ENCODE results near the gene UGT1A10. TPM values are rescaled to one million over a fixed set of nuclear protein-coding genes. Genes with fewer than 3 reads are reported as not detected.

The UGT1A10 gene
- total and polyA plus RNA-seq, 2 of the 13 experiments (the other 11 are each of a cell fraction or from before 2014, with no cell fraction given): not detected

- Histone ChIP-seq H3K27me3 (ENCODE audit: control insufficient read depth in 1 of 2, insufficient read depth in 2 of 2, low read length in 2 of 2) (peaks cover 5 to 63% of the 10 kb centered on the region in 2 experiments; a peak in 3 of 5 replicates), H3K9me3 (ENCODE audit: low read length) (no peaks in the 10 kb centered on the region), H2AFZ (ENCODE audit: low read length) (no peak overlapping the region), H3K4me3 (replicated peaks in 1 of 3; ENCODE audit: insufficient read depth in 1 of 3, low read depth in 2 of 3, low read length in 3 of 3) (no peak overlapping the region), H3K27ac (ENCODE audit: extremely low read length, insufficient read depth, low read length) (no peak overlapping the region), H4K20me1 (ENCODE audit: insufficient read depth, low read length) (no peaks in the 10 kb centered on the region), H3K79me2 (ENCODE audit: insufficient read depth, low read length) (no peaks in the 10 kb centered on the region), H3K36me3 (replicated peaks in 1 of 2; ENCODE audit: control insufficient read depth in 1 of 2, insufficient read depth in 2 of 2, low read length in 2 of 2) (no peaks in the 10 kb centered on the region), H3K9ac (ENCODE audit: insufficient read depth, low read depth, low read length) (no peak overlapping the region), H3K4me2 (ENCODE audit: low read depth, low read length) (no peak overlapping the region), H3K4me1 (ENCODE audit: insufficient read depth, low read length) (peaks cover 14% of the 10 kb centered on the region; the same call in 1 of the 2 replicates)
- ChIA-PET POLR2A (no interaction called here), CTCF (ENCODE audit: low intra/inter-chr PET ratio, low total read pairs) (no interaction called here)
- in situ Hi-C loops (cut with HindIII; ENCODE audit: extremely low pct_ligation_motif_present, low pct_unique_long_range_greater_than_20kb) (no loop called here), intact Hi-C loops (cut with micrococcal nuclease; ENCODE audit: unreplicated experiment) (no loop called here)
- FAIRE-seq (no peak), DNase-seq (ENCODE audit: low spot score) (no peak), ATAC-seq (no peak)
- no TSS peak for BruUV-seq (replicated peaks)
- 70% methylated on average over 9 of the region's 9 CpGs for WGBS (ENCODE audit: low lambda C conversion rate)
- TF ChIP-seq ZEB1 (IDR thresholded peaks at IDR 0.05; ENCODE audit: insufficient replicate concordance, low read depth) (no peak), MIER2 (CRISPR knock-in tag; IDR thresholded peaks at IDR 0.05) (no peak), SOX13 (IDR thresholded peaks at IDR 0.05) (no peak), SOX13 (CRISPR knock-in tag; conservative IDR thresholded peaks at IDR 0.05 in 1 of 2, IDR thresholded peaks at IDR 0.05 in 1 of 2) (no peak), ZNF468 (CRISPR knock-in tag; IDR thresholded peaks at IDR 0.05) (no peak), ZMYM4 (CRISPR knock-in tag; IDR thresholded peaks at IDR 0.05) (no peak), ZNF747 (CRISPR knock-in tag; IDR thresholded peaks at IDR 0.05; ENCODE audit: borderline replicate concordance) (no peak), TSC22D2 (CRISPR knock-in tag; IDR thresholded peaks at IDR 0.05; ENCODE audit: borderline replicate concordance) (no peak), KAT7 (CRISPR knock-in tag; IDR thresholded peaks at IDR 0.05; ENCODE audit: borderline replicate concordance) (no peak), ARNT2 (CRISPR knock-in tag; IDR thresholded peaks at IDR 0.05; ENCODE audit: low read depth) (no peak), CENPT (CRISPR knock-in tag; IDR thresholded peaks at IDR 0.05; ENCODE audit: low read depth) (no peak), TBL1XR1 (IDR thresholded peaks at IDR 0.05; ENCODE audit: borderline replicate concordance, low read length, partially characterized antibody) (no peak), ZNF547 (CRISPR knock-in tag; IDR thresholded peaks at IDR 0.05) (no peak), ZNF30 (CRISPR knock-in tag; IDR thresholded peaks at IDR 0.05) (no peak), RBM39 (IDR thresholded peaks at IDR 0.05; ENCODE audit: low read depth, low read length, poor library complexity, severe bottlenecking) (no peak), GABPA (IDR thresholded peaks at IDR 0.05; ENCODE audit: low read depth, low read length) (no peak), GABPA (CRISPR knock-in tag; IDR thresholded peaks at IDR 0.05; ENCODE audit: low read depth) (no peak)
- TF ChIP-seq, protein P1, sequence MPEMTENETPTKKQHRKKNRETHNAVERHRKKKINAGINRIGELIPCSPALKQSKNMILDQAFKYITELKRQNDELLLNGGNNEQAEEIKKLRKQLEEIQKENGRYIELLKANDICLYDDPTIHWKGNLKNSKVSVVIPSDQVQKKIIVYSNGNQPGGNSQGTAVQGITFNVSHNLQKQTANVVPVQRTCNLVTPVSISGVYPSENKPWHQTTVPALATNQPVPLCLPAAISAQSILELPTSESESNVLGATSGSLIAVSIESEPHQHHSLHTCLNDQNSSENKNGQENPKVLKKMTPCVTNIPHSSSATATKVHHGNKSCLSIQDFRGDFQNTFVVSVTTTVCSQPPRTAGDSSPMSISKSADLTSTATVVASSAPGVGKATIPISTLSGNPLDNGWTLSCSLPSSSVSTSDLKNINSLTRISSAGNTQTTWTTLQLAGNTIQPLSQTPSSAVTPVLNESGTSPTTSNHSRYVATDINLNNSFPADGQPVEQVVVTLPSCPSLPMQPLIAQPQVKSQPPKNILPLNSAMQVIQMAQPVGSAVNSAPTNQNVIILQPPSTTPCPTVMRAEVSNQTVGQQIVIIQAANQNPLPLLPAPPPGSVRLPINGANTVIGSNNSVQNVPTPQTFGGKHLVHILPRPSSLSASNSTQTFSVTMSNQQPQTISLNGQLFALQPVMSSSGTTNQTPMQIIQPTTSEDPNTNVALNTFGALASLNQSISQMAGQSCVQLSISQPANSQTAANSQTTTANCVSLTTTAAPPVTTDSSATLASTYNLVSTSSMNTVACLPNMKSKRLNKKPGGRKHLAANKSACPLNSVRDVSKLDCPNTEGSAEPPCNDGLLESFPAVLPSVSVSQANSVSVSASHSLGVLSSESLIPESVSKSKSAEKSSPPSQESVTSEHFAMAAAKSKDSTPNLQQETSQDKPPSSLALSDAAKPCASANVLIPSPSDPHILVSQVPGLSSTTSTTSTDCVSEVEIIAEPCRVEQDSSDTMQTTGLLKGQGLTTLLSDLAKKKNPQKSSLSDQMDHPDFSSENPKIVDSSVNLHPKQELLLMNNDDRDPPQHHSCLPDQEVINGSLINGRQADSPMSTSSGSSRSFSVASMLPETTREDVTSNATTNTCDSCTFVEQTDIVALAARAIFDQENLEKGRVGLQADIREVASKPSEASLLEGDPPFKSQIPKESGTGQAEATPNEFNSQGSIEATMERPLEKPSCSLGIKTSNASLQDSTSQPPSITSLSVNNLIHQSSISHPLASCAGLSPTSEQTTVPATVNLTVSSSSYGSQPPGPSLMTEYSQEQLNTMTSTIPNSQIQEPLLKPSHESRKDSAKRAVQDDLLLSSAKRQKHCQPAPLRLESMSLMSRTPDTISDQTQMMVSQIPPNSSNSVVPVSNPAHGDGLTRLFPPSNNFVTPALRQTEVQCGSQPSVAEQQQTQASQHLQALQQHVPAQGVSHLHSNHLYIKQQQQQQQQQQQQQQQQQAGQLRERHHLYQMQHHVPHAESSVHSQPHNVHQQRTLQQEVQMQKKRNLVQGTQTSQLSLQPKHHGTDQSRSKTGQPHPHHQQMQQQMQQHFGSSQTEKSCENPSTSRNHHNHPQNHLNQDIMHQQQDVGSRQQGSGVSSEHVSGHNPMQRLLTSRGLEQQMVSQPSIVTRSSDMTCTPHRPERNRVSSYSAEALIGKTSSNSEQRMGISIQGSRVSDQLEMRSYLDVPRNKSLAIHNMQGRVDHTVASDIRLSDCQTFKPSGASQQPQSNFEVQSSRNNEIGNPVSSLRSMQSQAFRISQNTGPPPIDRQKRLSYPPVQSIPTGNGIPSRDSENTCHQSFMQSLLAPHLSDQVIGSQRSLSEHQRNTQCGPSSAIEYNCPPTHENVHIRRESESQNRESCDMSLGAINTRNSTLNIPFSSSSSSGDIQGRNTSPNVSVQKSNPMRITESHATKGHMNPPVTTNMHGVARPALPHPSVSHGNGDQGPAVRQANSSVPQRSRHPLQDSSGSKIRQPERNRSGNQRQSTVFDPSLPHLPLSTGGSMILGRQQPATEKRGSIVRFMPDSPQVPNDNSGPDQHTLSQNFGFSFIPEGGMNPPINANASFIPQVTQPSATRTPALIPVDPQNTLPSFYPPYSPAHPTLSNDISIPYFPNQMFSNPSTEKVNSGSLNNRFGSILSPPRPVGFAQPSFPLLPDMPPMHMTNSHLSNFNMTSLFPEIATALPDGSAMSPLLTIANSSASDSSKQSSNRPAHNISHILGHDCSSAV (CRISPR knock-in tag; IDR thresholded peaks at IDR 0.05; ENCODE audit: borderline replicate concordance): no peak
Observed at GRCh38 chr2:233796254-233796653, 160.0 kb downstream of the UGT1A10 start.
